DMS114 treated with DMSO at 0.1 percent for 48 hours (cell line): ENCODE measurements around the gene BRSK2.
"Not testable (repeated sequence)": the region's sequence is repeated elsewhere in the genome, so short reads cannot be mapped to it uniquely, and the experiment has no call there.

Source experiments
- DNase-seq: peaks from one replicate; lab custom pipeline; 2025; ENCODE audit not compliant: unreplicated experiment; lab: John Stamatoyannopoulos, UW

BRSK2 gene

DNA sequence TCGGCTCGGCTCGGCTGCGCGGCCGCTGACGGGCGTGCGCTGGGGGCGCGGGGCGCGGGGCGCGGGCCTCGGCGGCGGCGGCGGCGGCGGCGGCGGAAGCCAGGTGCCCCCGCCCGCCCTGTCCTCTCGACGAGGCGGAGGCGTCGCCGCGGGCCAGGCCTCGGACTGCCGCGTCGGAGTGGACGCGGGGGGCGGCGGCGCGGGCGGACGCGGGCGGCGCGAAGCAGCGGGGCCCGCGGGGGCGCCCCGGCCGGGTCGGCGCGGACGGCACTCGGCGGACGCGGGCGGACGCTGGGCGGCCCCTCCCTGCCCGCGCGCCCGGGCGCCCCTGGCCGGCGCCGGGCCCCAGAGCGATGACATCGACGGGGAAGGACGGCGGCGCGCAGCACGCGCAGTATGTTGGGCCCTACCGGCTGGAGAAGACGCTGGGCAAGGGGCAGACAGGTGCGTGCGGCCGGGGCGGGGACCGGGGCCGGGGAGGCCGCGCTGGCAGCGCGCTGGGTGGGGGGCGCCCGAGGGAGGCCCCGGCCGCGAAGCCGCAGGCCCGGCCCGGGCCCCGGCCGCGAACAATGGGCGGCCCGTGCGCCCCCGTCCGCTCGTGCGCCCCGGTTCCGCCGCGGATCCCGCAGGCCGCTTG is at the start of gene BRSK2:
BRSK2 (plus strand) TSS at position 3 of the 637 bp plus-strand sequence; CDS start at position 354, 351 bp downstream.
- no peak for DNase-seq

DNA sequence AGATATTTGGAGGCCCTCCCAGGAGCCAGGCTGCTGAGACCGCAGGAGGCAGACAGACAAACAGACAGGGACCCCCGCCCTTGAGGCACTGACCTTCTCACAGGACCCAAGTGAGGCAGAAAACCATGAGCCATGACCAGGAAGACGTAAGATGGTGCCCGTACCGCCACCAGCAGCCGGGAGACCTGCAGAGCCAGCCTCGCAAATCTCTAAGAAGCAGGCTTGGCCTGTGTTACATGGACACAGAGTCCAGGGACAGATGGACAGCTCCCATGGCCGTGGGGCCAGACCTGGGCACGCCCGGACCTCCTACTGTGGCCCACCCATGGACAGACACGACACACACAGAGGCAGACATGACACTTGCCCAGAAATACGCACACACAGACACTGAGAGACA is 49.6 kb upstream of the BRSK2 start:
- no peak for DNase-seq

DNA sequence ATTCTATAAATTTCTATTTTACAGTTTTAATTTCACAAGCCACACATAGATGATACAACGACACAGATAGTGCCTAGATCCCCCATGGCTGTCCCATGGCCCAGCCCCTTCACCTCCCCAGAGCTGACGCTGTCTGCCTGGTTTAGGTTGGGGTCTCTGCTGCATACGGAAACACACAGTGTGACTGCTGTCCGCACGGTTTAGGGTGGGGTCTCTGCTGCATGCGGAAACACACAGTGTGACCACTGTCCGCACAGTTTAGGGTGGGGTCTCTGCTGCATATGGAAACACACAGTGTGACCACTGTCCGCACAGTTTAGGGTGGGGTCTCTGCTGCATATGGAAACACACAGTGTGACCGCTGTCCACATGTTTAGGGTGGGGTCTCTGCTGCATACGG is 48.5 kb upstream of the BRSK2 start:
- DNase-seq: not testable (repeated sequence)

DNA sequence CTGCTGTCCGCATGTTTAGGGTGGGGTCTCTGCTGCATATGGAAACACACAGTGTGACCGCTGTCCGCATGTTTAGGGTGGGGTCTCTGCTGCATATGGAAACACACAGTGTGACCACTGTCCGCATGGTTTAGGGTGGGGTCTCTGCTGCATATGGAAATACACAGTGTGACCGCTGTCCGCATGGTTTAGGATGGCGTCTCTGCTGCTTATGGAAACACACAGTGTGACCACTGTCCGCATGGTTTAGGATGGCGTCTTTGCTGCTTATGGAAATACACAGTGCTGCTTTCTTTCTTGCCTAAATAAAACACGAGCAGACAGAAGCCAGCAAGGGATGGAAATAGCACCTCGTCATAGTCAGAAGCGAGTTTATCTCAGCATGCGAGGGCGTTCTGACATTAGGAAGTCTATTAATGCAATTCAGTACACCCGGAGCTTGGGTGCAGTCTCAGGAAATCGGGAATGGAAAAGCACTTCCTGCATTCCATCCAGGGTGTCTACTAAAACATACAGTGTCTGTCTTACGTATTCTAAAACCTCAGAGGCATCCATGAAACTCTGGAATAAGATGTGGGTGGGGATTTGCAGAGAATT is 47.7 kb upstream of the BRSK2 start:
- no peak for DNase-seq

DNA sequence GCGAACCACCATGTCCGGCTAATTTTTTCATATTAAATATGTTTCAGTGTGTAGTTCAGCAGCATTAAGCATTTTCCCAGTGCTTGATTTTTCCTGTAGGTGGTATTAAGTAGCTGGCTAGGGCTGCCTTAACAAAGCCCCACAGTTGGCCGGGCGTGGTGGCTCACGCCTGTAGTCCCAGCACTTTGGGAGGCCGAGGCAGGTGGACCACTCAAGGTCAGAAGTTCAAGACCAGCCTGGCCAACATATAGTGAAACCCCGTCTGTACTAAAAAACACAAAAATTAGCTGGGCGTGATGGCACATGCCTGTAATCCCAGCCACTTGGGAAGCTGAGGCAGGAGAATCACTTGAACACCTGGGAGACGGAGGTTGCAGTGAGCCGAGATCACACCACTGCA is 46.8 kb upstream of the BRSK2 start:
- no peak for DNase-seq

DNA sequence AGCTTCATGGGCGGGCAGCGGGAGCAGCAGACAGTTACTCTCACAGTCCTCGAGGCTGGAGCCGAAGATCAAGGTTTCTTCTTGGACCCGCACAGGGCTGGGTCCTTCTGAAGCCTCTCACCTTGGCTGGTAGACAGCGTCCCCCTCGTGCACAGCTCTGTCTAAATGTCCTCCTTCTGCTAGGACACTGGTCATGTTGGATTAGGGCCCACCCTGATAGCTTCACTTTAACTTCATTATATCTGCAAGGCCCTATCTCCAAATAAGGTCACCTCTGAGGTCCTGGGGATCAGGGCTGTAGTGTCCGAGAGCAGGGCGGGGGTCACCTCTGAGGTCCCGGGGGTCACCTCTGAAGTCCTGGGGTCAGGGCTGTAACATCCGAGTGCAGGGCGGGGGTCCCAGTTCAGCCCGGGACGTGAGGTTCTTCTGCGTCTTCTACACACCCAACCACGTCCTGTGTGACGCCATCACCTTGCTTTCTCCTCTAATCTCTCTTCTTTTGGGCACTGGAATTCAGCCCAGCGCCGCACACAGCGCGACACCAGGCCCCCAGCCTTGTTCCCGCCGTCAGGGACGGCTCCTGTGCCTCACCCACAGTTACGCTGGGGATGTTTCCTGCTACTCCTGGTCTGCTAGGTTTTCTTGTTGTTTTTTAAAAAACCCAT is 46.2 kb upstream of the BRSK2 start:
- no peak for DNase-seq

DNA sequence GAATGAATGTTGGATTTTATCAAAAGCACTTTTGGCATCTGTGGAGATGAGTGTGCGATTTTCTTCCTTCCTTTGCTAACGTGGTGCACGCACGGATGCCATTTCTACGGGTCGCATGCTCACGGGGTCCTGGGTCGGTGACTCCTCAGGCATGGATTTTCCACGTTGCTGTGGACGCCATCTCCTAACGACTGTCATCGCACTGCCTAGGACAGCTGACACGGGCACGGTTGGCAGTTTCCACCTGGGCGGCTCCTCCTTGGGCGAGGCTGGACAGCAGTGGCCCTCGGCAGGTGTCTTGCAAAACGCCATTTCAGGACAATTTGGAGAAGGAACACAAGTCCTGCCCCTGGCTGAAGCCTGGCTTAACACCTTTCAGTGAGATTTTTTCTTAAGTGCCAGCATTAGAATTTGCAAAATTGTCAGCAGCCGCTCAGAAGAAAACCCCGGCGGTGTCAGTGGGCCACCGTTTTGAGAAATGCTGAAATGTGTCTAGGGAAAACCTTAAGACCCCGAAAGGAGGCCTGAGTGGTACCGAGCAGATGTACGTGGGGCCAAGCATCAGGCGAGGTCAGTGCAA is 45.6 kb upstream of the BRSK2 start:
- no peak for DNase-seq

DNA sequence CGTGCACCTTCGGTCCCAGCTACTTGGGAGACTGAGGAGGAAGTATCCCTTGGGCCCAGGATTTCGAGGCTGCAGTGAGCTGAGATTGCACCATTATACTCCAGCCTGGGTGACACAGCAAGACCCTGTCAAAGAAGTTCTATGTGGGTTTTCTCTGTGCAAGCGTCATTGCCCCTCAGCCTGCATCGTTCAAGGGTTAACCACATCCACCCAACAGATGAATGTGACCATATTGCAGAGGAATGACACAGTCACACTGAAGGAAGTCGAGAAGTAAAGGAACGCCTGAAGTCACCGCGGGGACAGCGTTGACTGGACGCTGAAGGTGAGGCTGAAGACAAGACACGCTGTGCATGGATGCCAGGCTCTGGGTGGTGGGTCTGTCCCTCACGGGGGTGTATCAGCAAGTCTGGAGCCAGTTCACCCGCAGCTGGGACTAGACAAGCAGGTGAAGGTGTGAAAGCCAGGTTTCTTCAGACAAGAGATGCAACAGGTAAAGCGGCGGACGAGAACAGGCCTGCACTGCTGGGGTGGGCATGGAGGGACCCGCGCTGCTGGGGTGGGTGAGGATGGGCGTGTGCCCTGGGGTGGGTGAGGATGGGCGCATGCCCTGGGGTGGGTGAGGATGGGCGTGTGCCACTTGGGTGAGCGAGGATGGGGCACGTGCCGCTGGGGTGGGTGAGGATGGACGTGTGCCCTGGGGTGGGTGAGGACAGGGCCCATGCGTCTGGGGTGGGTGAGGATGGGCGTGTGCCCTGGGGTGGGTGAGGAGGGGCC is 43.8 kb upstream of the BRSK2 start:
- DNase-seq: no peak

DNA sequence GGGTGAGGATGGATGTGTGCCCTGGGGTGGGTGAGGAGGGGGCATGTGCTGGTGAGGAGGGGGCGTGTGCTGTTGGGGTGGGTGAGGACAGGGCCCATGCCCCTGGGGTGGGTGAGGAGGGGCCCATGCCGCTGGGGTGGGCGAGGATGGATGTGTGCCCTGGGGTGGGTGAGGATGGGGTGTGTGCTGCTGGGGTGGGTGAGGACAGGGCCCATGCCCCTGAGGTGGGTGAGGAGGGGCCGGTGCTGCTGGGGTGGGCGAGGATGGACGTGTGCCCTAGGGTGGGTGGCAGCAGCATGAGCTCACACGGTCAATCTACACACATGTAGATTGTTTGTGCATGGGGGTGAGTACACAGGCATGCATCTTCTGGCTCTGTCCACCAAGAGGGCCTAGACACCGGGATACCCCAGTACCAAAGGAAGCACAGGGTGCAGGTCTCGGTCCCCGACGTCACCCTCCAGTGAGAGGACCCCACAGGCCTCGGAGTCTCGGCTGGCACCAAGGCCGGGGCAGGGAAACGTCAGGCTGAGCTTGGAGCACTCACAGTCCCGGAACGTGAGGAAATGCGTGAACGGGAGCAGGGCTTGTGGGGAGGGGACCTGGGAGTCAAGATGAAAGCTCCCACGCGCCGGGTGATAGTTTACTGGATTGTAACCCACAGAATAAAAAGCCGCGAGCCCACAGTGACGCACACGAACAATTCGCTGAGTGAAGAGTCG is 42.9 kb upstream of the BRSK2 start:
- DNase-seq: no peak

DNA sequence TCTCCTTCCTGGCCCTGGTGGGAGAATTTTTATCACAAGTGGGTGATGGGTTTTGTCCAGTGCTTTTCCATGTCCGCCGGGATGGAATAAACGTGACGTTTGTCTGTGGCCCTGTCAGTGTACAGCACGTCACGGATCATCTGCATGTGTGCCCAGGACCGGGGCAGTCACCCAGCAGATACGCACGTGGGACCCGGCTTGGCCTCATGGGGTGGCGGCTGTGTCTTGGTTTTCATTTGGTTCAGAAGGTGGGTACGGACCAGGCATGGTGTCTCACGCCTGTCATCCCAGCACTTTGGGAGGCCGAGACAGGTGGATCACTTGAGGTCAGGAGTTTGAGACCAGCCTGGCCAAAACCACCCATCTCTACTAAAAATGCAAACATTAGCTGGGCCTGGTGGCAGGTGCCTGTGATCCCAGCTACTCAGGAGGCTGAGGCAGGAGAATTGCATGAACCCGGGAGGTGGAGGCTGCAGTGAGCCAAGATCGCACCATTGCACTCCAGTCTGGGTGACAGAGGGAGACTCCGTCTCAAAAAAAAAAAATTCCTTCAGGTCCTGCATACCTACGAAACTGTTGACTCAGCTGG is 42.2 kb upstream of the BRSK2 start:
- DNase-seq: not testable (repeated sequence)

DNA sequence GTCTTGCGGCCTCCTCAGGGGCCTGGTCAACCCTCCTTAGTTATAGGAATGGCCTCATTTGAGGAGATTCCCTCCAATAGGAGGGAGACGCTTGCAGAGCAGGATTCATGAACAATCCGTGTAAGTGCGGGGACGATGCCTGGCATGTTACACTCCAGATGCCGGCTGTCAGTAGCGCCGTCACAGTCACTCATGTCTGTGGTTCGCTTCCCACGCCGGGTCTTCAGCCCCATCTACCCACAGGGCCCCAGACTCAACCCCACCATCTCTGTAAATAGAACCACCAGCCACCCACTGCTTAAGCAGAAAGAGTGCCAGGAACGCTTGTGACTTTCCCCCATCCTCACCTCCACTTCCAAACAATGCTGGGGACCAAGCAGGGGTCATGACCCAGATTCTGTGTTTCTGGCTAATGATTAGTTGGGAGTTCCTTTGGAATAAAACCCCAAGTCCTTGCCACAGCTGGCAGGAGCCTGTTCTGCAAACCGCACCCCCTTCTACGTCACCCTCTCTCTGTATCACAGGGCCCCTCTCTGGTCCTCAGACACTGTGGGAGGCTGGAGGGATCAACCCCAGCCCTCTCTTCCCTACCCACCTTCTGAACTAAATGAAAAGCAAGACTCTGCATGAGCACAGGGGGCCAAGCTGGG is 41.5 kb upstream of the BRSK2 start:
- DNase-seq: no peak

DNA sequence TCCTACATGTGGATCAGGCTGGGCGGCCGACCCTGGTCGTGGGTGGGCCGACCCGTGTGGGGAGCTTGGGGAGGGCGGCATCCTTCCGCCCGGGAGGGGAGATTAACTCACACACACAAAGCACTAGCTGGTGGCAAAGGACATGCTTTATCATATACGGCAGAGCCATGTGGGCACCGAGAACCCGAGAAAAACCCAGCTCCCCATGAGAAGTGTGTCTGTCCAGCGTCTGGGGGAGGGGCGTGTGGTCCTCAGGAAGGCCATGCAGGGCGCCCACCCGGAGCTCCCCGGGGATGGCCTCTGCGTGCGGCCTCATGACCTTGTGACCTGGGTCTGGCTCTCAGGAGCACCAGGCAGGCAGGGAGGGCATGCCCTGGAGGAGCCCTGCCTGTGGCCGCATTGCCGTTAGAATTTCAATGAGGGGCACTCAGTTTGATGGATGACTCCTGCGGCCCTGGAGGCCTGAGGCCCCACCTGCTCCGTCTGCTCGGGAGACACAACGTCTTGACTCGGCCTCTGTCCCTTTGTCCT is 40.9 kb upstream of the BRSK2 start:
- DNase-seq: no peak

DNA sequence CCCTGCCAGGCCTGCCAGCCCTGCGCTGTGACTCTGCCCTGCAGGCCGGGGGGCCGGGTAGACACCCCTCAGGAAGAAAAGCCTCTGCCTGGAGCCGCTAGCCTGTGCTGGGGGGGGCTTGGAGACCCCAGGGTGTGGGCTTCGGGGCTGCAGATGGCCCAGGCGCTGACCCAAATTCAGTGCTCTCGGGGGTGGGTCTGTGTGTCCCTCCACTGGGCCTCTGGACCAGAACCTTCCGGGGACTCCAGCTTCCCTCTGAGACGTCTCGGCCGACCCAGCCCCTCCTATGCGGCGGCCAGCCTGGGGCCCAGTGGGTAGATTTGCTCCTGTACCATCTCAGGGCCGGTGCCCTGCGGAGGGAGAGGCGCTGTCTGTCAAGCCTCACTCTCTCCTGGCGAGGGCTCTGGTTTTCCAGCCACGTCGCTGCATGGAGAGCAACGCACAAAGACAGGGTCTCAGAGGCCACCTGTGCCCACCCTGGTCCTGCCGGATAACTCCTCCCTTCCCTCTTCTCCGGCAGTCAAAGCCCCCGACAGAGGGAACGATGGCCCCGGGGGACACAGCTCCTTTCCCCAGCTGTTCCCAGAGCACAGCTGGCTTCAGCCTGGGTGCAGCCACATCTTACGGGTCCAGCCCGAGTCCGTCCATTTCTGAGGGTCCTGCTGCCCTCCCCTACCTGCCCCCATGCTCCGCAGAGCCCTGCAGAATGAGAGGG is 40.2 kb upstream of the BRSK2 start:
- DNase-seq: no peak

DNA sequence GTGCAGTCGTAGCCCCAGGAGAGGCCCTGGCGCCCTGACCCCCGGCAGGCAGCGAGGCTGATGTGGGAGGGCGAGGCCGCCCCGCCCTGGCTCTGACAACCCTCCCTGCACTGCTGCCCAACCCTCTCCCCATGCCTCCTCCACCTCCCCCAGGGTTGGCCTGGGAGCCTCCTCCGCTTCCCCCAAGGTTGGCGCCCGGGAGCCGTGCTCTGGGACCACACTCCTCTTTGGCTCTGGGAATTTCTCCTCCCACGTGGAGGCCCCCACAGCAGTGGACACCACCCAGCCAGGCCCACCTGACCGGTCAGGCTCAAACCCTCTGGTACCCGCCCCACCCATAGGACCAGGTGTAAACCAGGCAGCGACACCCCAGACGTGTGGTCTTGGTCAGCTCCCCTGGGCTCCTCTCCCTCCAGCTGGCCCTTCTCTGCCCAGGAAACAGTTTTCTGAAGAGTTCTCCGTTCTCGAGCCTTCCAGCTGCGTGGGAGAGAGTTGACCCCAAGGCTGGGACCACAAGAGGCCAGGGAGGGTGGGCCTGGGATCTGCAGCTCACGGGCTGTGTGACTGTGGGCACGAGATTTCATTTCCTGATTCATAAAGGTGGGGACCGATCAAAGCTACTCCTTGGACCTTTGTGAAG is 39.5 kb upstream of the BRSK2 start:
- no peak for DNase-seq

DNA sequence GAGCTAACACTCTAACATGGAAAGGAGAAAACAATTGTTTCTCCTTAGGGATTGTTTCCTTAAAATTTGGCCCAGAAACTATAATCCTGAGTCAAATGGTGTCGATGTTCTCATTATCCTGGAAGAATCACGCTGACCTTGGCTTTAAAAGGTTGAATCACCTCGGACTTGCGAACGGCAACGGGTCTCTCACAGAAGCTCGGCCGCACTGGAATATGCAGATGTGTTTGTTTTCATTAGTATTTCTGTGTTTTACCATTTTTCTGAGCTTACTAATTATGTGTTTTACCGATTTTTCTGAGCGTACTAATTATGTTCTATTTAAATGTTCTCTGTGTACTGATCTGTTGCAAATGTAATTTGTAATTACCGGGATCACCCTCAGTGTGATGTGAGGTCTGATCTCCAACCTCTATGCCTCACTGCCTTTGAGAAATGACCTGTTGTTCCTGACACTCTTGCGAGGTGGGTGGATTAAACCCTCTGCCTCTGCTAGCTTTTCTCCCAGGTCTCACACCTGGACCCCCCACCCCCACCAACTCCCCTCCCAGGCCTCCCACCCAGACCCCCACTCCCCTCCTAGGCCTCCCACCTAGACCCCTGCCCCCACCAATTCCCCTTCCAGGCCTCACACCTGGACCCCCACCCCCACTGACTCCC is 38.3 kb upstream of the BRSK2 start:
- DNase-seq: no peak

DNA sequence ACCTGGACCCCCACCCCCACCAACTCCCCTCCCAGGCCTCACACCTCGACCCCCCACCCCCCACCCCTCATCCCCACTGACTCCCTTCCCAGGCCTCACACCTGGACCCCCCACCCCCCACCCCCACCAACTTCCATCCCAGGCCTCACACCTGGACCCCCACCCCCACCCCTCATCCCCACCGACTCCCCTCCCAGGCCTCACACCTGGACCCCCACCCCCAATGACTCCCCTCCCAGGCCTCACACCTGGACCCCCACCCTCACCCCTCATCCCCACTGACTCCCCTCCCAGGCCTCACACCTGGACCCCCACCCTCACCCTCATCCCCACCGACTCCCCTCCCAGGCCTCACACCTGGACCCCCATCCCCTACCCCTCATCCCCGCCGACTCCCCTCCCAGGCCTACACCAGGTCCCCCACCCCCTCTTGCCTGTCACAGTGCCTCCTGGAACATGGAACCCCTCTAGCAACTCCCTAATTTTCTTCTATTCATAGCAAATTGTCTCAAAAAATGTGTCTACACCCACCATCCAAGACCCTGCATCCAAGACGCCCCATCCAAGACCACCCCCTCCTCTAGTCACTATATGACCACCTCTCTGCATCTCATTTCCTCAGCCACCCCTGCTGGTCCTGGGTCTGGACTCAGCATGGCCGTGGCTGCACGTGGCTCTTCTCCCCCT is 36.9 kb upstream of the BRSK2 start:
- DNase-seq: no peak

DNA sequence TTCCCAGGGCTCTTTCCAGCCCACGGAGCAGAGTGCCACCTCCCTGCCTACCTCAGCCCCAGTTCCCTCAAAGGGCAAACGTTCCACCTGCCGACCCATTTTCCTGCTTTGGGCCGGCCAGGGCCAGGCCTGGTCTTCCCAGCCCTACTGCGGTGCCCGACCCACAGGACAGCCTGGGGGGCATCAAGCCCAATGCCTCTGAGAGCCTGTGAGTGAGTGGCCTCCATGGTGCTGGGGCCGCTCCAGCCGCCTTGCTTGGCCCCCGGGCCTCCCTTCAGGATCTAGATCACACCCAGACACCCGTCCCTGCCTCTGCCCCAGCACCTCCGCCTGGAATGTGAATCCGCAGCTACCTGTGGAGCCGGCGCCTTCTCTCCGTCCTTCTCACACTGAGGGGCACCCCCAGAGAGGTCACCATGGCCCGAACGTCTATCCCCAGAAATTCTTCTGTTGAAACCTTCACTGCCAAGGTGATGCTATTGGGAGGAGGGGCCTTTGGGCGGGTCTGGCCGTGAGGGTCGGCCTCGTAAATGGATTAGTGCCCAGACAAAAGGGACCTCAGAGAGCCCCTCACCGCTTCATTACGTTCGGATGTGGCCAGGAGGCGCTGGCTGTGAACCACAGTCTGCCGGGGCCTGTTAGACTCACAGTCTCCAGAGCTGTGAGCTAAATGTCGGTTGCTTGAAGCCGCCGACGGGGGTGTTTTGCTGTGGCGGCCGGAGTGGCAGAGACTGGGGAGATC is 36.2 kb upstream of the BRSK2 start:
- no peak for DNase-seq
